BJ (cell line): ENCODE measurements around the gene DPPA2. TPM values are rescaled to one million over a fixed set of nuclear protein-coding genes. Genes with fewer than 3 reads are reported as not detected.

Experiments
- CTCF ChIA-PET: fragments of 350-600 bp; formaldehyde crosslinking; extraction: SDS; loops from one replicate; lab custom pipeline; 2021; ENCODE audit warnings: antibody characterized with exemption, inconsistent platforms; lab: Yijun Ruan, JAX
- POLR2A ChIA-PET: fragments of 300-600 bp; sonication (Branson Sonifier 250); formaldehyde crosslinking; extraction: SDS; loops from one replicate; lab custom pipeline; 2021; ENCODE audit warnings: antibody characterized with exemption; lab: Charles Lee
- DNase-seq: peaks from one replicate; pipeline ENCODE4 v3.0.0-alpha.2; 2011; ENCODE audit warnings: low read depth
- H3K27me3 ChIP-seq: 2 replicates; pipeline ENCODE4 v1.6.0; 2011; ENCODE audit warnings: low read length; ENCODE audit not compliant: control insufficient read depth, insufficient read depth
- H3K36me3 ChIP-seq: 2 replicates; pipeline ENCODE4 v1.5.1; 2011; ENCODE audit warnings: low read length; ENCODE audit not compliant: control insufficient read depth, insufficient read depth
- H3K4me3 ChIP-seq: 2 replicates; pipeline ENCODE4 v1.5.1; 2011; ENCODE audit warnings: low read depth, mild to moderate bottlenecking, control low read depth, low read length
- polyA plus RNA-seq: library from polyadenylated mRNA; depleted of rRNA; stranded (reverse); fragments of >200 nt; gene quantifications from 2 replicates; pipeline ENCODE4 v1.2.3, GENCODE V29; 2011
- TF ChIP-seq, protein P1 (sequence below): IDR thresholded peaks from 2 replicates; pipeline ENCODE4 v1.5.1; 2011; ENCODE audit warnings: low read depth, mild to moderate bottlenecking, control low read depth, inconsistent platforms, low read length, moderate library complexity; ENCODE audit not compliant: insufficient read depth

Gene DPPA2
- polyA plus RNA-seq, 1 experiment = not detected

DNA sequence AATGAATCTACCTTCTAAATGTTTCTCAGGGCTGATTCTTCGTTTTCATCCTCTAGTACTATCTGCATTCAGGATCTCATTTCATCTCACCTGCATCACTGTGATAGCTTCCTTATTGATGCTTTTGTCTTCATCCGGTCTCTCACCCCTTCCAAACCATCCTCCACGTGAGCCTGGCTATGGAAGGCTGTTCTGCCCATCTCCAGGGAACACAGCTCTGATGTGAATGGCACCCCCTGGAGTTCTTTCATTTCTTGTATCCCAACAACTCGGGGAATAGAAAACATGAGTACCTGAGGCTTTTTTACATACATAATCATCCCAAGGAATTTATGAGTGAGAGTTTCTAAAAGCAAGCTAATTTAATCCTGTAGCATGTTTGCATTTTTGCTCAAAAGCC is 29.8 kb upstream of the DPPA2 start:
- no peak overlapping the region for H3K4me3 ChIP-seq
- no peak for DNase-seq
- H3K36me3 ChIP-seq = no peaks in the 10 kb centered on the region
- no peaks in the 10 kb centered on the region for H3K27me3 ChIP-seq
- TF ChIP-seq, protein P1, sequence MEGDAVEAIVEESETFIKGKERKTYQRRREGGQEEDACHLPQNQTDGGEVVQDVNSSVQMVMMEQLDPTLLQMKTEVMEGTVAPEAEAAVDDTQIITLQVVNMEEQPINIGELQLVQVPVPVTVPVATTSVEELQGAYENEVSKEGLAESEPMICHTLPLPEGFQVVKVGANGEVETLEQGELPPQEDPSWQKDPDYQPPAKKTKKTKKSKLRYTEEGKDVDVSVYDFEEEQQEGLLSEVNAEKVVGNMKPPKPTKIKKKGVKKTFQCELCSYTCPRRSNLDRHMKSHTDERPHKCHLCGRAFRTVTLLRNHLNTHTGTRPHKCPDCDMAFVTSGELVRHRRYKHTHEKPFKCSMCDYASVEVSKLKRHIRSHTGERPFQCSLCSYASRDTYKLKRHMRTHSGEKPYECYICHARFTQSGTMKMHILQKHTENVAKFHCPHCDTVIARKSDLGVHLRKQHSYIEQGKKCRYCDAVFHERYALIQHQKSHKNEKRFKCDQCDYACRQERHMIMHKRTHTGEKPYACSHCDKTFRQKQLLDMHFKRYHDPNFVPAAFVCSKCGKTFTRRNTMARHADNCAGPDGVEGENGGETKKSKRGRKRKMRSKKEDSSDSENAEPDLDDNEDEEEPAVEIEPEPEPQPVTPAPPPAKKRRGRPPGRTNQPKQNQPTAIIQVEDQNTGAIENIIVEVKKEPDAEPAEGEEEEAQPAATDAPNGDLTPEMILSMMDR = no peak
- CTCF ChIA-PET = no interaction called here
- POLR2A ChIA-PET = no interaction called here

DNA sequence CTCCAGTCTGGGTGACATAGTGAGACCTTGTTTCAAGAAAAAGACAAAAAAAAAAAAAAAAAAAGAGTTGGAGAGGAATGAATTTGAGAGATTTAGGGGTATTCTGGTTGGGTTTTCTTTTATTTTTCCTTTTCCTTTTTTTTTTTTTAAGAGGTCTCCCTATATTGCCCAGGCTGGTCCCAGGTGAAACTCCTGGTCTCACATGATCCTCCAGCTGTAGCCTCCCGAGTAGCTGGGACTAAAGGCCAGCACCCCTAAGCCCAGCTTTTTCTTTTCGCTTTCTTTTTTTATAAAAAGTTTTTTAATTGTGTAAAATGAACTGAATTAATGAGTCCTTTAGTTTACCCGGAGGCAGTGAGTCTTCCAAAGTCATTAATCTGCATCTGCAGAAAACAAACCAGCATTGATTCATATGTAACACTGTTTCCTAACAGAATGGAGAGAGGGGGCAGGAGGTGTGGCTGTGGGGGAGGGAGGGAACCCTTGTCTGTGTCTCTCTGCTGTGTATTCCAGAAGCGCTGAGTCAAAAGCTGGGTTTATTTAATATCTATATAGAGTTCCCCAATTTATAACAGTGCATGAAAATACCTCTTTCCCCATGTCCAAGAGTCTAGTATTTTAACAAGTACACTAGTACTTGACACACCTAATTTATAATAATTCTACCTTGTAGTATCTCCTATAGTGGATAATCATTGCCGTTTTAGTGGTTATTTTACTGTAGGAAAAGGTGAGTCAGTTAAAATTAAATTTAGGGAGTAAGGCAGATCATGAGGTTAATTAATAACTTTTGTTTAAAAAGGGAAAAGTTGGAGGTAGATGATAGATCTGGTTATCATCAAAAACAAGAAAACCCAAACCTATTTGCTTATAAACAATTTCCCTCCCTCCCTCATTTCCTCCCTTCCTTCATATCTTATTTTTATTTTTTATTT is 23.7 kb upstream of the DPPA2 start:
- ChIA-PET POLR2A (no interaction called here), CTCF (no interaction called here)
- no peak for DNase-seq
- Histone ChIP-seq H3K4me3 (no peak overlapping the region), H3K36me3 (no peaks in the 10 kb centered on the region), H3K27me3 (no peaks in the 10 kb centered on the region)
- TF ChIP-seq, protein P1 = no peak

DNA sequence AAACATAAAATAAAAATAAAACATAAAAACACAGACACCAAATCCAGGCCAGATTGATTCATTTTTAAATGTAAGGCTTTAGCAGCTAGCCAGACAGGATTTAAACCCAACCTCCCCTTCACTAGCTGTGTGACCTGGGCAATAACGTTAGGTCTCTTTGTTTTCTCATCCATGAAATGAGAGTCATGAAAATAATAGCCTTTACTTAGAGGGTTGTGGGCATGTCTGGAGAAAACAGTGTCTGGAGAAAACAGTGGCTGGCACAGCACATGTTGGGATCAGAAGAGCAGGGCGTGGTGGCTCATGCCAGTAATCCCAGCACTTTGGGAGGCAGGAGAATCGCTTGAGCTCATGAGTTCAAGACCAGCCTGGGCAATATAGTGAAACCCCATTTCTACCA is 22.9 kb upstream of the DPPA2 start:
- ChIA-PET POLR2A (no interaction called here), CTCF (no interaction called here)
- Histone ChIP-seq H3K4me3 (no peak overlapping the region), H3K36me3 (no peaks in the 10 kb centered on the region), H3K27me3 (no peaks in the 10 kb centered on the region)
- no peak for DNase-seq
- TF ChIP-seq, protein P1 = no peak

DNA sequence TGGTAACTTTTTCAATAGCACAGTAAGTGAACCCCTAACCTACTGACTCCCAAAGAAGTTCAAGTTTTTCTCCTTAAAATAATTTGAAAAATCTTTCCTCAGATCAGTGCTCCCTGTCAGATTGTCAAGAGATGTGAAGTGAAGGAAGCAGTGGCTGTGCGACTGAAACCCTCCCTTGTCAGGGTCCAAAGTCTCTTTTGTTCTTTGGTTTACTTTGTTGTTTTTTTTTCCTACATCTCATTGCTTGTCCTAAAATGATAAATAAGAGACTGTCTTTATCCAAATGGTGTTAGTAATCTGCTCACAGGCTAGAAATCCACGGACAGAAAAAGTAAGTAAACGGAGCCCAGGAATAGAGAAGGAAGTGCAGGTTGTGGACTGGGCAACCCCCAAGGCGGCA is 22.0 kb upstream of the DPPA2 start:
- DNase-seq = no peak
- Histone ChIP-seq H3K36me3 (no peaks in the 10 kb centered on the region), H3K4me3 (no peak overlapping the region), H3K27me3 (no peaks in the 10 kb centered on the region)
- POLR2A ChIA-PET = no interaction called here
- CTCF ChIA-PET = no interaction called here
- TF ChIP-seq, protein P1 = no peak

DNA sequence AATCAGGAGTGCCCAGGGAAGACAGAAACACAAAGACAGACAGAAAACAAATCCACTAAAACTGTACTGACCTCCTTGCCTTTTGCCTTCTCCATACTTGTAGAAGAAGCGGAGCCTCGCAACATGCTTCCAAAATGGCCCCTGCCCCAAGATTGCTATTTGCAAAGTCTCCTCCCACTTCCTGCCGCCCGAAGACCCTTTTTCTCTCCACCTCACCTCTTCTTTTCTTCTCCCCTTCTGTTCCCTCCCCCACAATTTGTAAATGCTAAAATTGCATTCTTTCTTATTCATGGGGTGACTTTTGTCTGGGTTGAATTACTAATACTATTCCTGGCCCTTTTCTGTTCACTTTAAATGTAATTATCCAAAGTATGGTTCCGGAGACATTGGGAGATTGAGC is 21.1 kb upstream of the DPPA2 start, which contains the start of gene DPPA4:
Gene DPPA4, minus strand, starts transcription at position 154 of the 400 bp plus-strand sequence. Its CDS starts 29 bp downstream, at position 125.
- TF ChIP-seq, protein P1 = no peak
- Histone ChIP-seq H3K36me3 (no peaks in the 10 kb centered on the region), H3K27me3 (no peaks in the 10 kb centered on the region), H3K4me3 (no peak within 1 kb of the TSS)
- ChIA-PET CTCF (no interaction called here), POLR2A (no interaction called here)
- DNase-seq = no peak
